ENCODE results near the gene F5. TPM values are rescaled to one million over a fixed set of nuclear protein-coding genes. Genes with fewer than 3 reads are reported as not detected.

Gene F5
- total RNA-seq, 6 experiments from 2014 or later: 110 to 279 (median 175) TPM

DNA sequence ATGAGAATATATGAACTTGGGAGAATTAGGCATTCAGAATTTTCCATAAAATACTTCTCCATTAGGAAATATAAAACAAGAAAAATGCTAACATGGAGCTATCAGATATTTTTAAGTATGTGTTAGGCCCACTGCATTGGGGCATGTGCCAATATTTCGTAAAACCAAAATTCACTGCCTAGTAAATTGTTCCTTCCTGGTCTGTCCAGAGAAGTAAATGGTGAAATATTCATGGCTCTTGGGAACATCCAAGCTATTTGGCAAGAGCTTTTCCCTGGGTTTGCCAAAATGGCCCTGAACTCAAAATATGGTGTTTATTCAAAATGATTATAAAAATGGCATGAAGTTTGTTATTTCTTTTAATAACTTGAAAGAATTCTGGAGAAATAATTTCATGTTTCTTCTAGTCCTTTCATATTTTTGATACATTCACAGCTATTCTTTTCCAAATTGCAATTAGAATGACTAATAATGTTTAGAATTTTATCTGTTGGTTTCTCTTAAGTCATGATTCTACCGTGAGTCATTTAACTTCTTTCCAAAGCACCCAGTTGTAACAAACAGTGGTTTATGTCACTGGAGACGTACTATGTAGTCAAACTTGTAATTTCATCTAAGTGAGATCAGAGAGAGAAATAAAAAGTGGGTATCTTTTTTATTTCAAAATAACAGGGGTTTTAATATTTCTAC lies 74.8 kb downstream of the F5 start:
- Histone ChIP-seq H3K4me1 (peaks cover 0 to 45% (median 9%) of the 10 kb centered on the region in 4 donors), H3K9me3 (no peaks in the 10 kb centered on the region), H3K27me3 (no peaks in the 10 kb centered on the region), H3K36me3 (peaks cover 0 to 34% (median 21%) of the 10 kb centered on the region in 4 donors), H3K4me3 (no peak overlapping the region), H3K27ac (peak overlapping the region in 2 of 3 donors; percentile 2 to 29)
- no peak for TF ChIP-seq POLR2A (IDR thresholded peaks at IDR 0.05)
- TF ChIP-seq, protein P1, sequence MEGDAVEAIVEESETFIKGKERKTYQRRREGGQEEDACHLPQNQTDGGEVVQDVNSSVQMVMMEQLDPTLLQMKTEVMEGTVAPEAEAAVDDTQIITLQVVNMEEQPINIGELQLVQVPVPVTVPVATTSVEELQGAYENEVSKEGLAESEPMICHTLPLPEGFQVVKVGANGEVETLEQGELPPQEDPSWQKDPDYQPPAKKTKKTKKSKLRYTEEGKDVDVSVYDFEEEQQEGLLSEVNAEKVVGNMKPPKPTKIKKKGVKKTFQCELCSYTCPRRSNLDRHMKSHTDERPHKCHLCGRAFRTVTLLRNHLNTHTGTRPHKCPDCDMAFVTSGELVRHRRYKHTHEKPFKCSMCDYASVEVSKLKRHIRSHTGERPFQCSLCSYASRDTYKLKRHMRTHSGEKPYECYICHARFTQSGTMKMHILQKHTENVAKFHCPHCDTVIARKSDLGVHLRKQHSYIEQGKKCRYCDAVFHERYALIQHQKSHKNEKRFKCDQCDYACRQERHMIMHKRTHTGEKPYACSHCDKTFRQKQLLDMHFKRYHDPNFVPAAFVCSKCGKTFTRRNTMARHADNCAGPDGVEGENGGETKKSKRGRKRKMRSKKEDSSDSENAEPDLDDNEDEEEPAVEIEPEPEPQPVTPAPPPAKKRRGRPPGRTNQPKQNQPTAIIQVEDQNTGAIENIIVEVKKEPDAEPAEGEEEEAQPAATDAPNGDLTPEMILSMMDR (IDR thresholded peaks at IDR 0.05): no peak
- intact Hi-C loops (cut with DNase I): no loop called here
- ATAC-seq: peak; percentile 20 to 64 (median 43)
- DNase-seq: no peak
- 31% methylated on average over 3 of the region's 3 CpGs for WGBS (ENCODE audit: insufficient coverage, low coverage, low lambda C conversion rate, missing lambda C conversion rate)

DNA sequence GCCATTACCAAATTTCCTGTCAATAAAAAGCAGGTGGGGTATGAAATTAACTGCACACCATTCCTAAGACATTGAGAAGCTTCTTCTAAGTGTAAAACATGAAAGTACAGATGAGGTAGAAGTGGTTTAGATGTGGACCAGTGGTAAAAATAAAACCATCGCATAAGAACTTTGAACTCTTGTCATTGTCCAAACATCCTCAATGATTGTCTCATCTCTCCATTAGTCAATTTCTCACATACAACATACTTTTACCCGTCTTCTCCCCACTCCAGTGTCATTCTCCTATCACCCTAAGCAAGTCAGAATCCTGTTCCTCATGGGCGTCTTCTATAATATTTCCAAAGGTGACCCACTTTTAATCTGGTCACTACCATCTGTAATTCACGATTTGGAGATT lies 76.2 kb downstream of the F5 start:
- intact Hi-C loops (cut with DNase I): no loop called here
- Histone ChIP-seq H3K4me3 (no peak overlapping the region), H3K9me3 (no peaks in the 10 kb centered on the region), H3K27me3 (no peaks in the 10 kb centered on the region), H3K27ac (peak overlapping the region in 1 of 3 donors; percentile 20), H3K36me3 (peaks cover 0 to 20% (median 13%) of the 10 kb centered on the region in 4 donors), H3K4me1 (peaks cover 0 to 48% (median 9%) of the 10 kb centered on the region in 4 donors)
- ATAC-seq (peak in 3 of 4 donors; percentile 22 to 53 (median 33)), DNase-seq (no peak)
- 40% methylated on average over 4 of the region's 4 CpGs for WGBS (ENCODE audit: insufficient coverage, low coverage, low lambda C conversion rate, missing lambda C conversion rate)
- TF ChIP-seq, protein P1 (IDR thresholded peaks at IDR 0.05): no peak
- TF ChIP-seq POLR2A (IDR thresholded peaks at IDR 0.05): no peak

DNA sequence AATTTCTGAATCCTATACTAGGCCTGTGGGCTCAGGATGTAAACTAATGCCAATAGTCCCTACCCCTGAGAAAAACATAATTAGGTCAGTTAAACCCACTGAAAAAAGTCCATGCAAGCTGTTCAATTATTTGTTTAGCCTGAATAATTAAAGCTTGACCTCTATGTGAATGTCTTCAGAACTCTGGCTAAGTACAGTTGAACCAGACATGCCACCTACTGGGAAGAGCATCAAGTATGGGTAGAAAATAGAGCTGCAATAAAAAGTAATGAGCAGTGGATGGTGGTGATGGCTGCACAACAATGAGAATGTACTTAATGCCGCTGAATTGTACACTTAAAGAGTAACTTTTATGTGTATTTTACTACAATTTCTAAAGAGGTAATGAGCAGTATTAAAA lies 76.9 kb downstream of the F5 start:
- DNase-seq: no peak
- Histone ChIP-seq H3K27ac (peak overlapping the region in 1 of 3 donors; percentile 60), H3K9me3 (no peaks in the 10 kb centered on the region), H3K4me3 (no peak overlapping the region), H3K27me3 (no peaks in the 10 kb centered on the region), H3K36me3 (peaks cover 0 to 13% (median 8%) of the 10 kb centered on the region in 4 donors), H3K4me1 (peaks cover 0 to 48% (median 9%) of the 10 kb centered on the region in 4 donors)
- 46% methylated on average over 1 of the region's 1 CpG for WGBS (ENCODE audit: insufficient coverage, low coverage, low lambda C conversion rate, missing lambda C conversion rate)
- intact Hi-C loops (cut with DNase I): no loop called here
- peak; percentile 60 to 87 (median 72) for ATAC-seq
- TF ChIP-seq, protein P1 (IDR thresholded peaks at IDR 0.05): peak in 1 of 4 donors; percentile 40
- no peak for TF ChIP-seq POLR2A (IDR thresholded peaks at IDR 0.05)

DNA sequence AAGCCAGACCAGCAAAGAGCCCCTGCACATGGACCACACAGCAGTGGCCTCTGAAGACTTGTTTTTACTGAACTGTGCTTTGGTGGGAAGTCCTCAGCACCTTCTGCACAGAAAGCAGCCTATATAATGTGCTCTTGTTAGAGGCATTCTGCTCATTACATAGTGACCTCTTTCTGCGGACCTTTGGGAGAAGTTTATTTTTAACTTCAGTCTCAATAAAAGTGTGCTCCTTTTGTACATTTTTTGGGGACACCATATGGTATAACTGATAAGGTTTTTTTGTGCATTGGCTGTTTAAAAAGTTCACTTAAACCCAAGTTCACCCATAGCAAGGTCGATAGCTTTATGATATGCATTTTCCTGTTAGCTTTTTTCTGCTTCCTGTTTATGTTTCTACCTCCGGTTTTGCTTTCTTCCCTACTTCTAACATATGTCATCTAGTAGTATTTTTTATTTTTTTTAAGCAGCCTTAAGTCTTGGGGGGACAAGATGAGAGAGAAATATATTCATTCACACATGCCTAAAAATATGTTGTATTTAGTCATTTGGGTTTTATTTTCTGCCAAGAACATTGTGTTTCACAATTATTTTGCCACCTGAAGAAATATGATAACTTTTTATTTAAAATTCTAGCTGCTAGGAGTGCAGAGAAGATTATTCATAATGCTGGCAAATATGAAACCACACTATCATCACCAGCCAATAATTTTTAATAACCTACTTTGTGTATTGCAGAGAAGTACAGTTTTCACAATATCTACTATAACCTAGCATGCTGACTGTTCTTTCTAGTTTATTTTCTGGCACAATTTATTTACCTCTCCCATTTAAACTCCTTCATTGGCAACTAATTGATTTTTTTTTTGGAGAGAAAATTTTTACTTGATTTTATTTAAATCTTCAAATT lies 77.6 kb downstream of the F5 start:
- H3K4me3 ChIP-seq: no peak overlapping the region
- intact Hi-C loops (cut with DNase I): no loop called here
- TF ChIP-seq POLR2A (IDR thresholded peaks at IDR 0.05): no peak
- TF ChIP-seq, protein P1 (IDR thresholded peaks at IDR 0.05): no peak
- peaks cover 0 to 7% (median 5%) of the 10 kb centered on the region in 4 donors for H3K36me3 ChIP-seq
- WGBS (ENCODE audit: insufficient coverage, low coverage, low lambda C conversion rate, missing lambda C conversion rate): 5% methylated on average over 3 of the region's 3 CpGs
- H3K9me3 ChIP-seq: no peaks in the 10 kb centered on the region
- no peak for DNase-seq
- H3K27me3 ChIP-seq: no peaks in the 10 kb centered on the region
- peaks cover 0 to 48% (median 9%) of the 10 kb centered on the region in 4 donors for H3K4me1 ChIP-seq
- peak overlapping the region in 2 of 3 donors; percentile 11 to 60 for H3K27ac ChIP-seq
- ATAC-seq: peak; percentile 13 to 59 (median 40)
